Activated naive CD4-positive, alpha-beta T cell treated with anti-CD3 and anti-CD28 coated beads for 36 hours (primary cell): ENCODE measurements around the gene GLI2. TPM values are rescaled to one million over a fixed set of nuclear protein-coding genes. Genes with fewer than 3 reads are reported as not detected.

Experiments used
- CTCF ChIA-PET: fragments of 350-600 bp; sonication (Branson Sonifier 250); formaldehyde crosslinking; loops from one replicate; lab custom pipeline; 2021; ENCODE audit warnings: antibody characterized with exemption; lab: Charles Lee
- DNase-seq: peaks from one replicate; pipeline ENCODE4 v3.0.0-alpha.2; 2020
- H3K27ac Mint-ChIP-seq: one replicate; pipeline ENCODE4 v1.8.0; 2021; ENCODE audit warnings: mild to moderate bottlenecking, mixed read lengths
- H3K27me3 Mint-ChIP-seq: one replicate; pipeline ENCODE4 v1.8.0; 2021; ENCODE audit warnings: low read depth, mixed read lengths
- H3K36me3 Mint-ChIP-seq: one replicate; pipeline ENCODE4 v1.8.0; 2021; ENCODE audit warnings: low read depth, mixed read lengths
- H3K4me1 Mint-ChIP-seq: one replicate; pipeline ENCODE4 v1.8.0; 2021; ENCODE audit warnings: low read depth, mixed read lengths
- H3K4me3 Mint-ChIP-seq: one replicate; pipeline ENCODE4 v1.8.0; 2021; ENCODE audit warnings: mild to moderate bottlenecking, moderate library complexity, mixed read lengths
- H3K9me3 Mint-ChIP-seq: one replicate; pipeline ENCODE4 v1.8.0; 2021; ENCODE audit warnings: mixed read lengths
- intact Hi-C: fragments of 100-400 bp; cut with micrococcal nuclease; formaldehyde crosslinking; loops from one replicate; pipeline ENCODE4 v1.15.1; 2023
- total RNA-seq, 2 experiments: library from RNA; stranded (reverse); gene quantifications; one replicate each; pipeline ENCODE4 v1.2.3, GENCODE V29; 2021

The GLI2 gene
- total RNA-seq: not detected

DNA sequence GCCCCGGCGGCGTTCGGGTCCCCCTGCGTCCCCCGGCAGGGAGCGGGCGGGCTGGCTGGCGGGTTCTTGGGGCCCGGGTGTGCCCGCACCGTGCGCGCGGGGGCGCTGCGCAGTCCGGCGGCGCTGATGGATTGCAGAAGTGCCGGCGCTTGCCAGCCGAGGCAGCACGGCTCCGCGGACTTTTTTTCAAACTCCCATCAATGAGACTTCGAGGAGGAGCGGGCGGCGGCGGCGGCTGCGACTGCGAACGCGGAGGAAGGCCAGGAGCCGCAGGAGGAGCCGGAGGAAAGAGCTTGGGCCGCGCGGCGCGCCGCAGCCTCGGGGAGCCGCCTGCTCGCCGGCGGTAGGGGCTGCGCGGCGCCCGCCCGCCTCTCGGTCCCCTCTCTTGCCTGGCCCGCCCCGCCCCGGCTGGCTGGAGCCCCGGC, at the start of gene GLI2:
Gene GLI2 (plus strand): TSS at position 123 of the 425 bp plus-strand sequence. CDS start 61,453 bp downstream, outside the sequence.
- Mint-ChIP-seq H3K4me1 (peaks cover 9% of the 10 kb centered on the region), H3K27ac (no peak within 1 kb of the TSS), H3K4me3 (peak within 1 kb of the TSS; percentile 49), H3K36me3 (no peaks in the 10 kb centered on the region), H3K27me3 (peaks cover 58% of the 10 kb centered on the region), H3K9me3 (no peaks in the 10 kb centered on the region)
- intact Hi-C loops: loop anchor here (2.0 kb wide), 1 partner anchor 335 kb away; no protein-coding TSS in a partner anchor
- CTCF ChIA-PET: no interaction called here
- DNase-seq: peak; percentile 67

- no peaks in the 10 kb centered on the region for H3K4me1 Mint-ChIP-seq
- CTCF ChIA-PET: no interaction called here
- no peak overlapping the region for H3K4me3 Mint-ChIP-seq
- H3K9me3 Mint-ChIP-seq: no peaks in the 10 kb centered on the region
- intact Hi-C loops: no loop called here
- no peak overlapping the region for H3K27ac Mint-ChIP-seq
- DNase-seq: no peak
- H3K27me3 Mint-ChIP-seq: peaks cover 12% of the 10 kb centered on the region
- H3K36me3 Mint-ChIP-seq: no peaks in the 10 kb centered on the region
Measured at GRCh38 chr2:120685974-120686297, 49.7 kb upstream of the GLI2 start.

DNA sequence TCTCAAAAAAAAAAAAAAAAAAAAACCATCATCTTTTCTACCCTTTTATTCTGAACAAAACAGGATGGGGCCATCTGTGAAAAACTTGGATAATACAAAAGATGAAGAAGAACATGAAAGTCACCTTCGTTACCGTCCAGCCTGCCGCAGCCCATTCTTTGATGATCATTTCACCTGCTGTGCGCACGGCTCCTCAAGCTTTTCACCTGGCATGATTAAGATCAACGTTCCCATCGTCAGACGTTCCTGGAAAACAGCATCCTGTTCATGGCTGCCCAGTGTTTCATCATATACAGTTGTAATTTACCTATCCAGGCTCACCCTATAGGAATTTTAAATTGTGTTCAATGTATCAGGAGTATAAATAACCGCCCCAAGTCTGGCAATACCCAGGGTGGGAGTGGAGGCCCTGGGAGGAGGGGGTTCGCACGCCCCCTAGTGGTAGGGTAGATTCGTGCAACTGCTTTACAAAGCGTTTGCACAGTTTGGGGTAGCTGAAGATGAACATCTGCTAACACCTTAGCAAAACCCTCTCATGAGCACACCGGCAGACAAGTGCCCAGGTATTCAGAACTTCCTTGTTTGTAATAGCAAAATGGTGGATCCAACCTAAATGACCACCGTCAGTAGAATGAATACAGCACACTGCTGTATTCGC, 49.0 kb upstream of the GLI2 start:
- CTCF ChIA-PET: interaction anchor here (0.6 to 1.2 kb wide), 2 partner anchors 9 to 1218 kb away, joined by 3 read pairs; no protein-coding TSS in a partner anchor
- Mint-ChIP-seq H3K27me3 (peaks cover 12% of the 10 kb centered on the region), H3K4me1 (no peaks in the 10 kb centered on the region), H3K4me3 (no peak overlapping the region), H3K9me3 (no peaks in the 10 kb centered on the region), H3K27ac (no peak overlapping the region), H3K36me3 (no peaks in the 10 kb centered on the region)
- no peak for DNase-seq
- intact Hi-C loops: no loop called here

DNA sequence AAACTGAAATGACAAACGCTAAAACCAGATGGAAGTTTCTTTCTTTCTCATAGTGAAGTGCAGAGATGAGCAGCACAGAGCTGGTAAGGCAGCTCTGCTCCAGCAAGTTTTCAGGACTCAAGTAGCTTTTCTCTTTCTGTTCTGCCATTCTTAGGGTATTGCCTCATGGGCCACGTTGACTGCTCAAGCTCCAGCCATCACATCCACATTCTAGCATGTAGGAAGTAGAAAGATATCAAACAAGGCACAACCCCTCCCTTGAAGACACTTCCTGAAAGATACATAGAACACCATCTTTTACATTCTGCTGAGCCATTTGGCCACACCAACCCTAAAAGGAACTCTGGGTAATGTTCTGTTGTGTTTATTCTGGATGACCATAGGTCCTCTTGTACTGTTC, 48.5 kb upstream of the GLI2 start:
- intact Hi-C loops: no loop called here
- Mint-ChIP-seq H3K4me3 (no peak overlapping the region), H3K36me3 (no peaks in the 10 kb centered on the region), H3K4me1 (no peaks in the 10 kb centered on the region), H3K27me3 (peaks cover 12% of the 10 kb centered on the region), H3K27ac (no peak overlapping the region), H3K9me3 (no peaks in the 10 kb centered on the region)
- DNase-seq: no peak
- CTCF ChIA-PET: interaction anchor here (0.6 to 1.2 kb wide), 2 partner anchors 9 to 1217 kb away, joined by 3 read pairs; no protein-coding TSS in a partner anchor

GRCh38 chr2:120690521-120690920, 45.1 kb upstream of the GLI2 start:
- Mint-ChIP-seq H3K27ac (no peak overlapping the region), H3K4me1 (peaks cover 2% of the 10 kb centered on the region), H3K27me3 (peaks cover 29% of the 10 kb centered on the region), H3K36me3 (no peaks in the 10 kb centered on the region), H3K4me3 (no peak overlapping the region), H3K9me3 (no peaks in the 10 kb centered on the region)
- no peak for DNase-seq
- intact Hi-C loops: loop anchor here (10.0 kb wide), 1 partner anchor 254 kb away; no protein-coding TSS in a partner anchor
- CTCF ChIA-PET: interaction anchor here (0.6 to 1.7 kb wide), 3 partner anchors 10 to 1028 kb away, joined by 3 to 5 read pairs (median 3); no protein-coding TSS in a partner anchor

- H3K36me3 Mint-ChIP-seq: no peaks in the 10 kb centered on the region
- CTCF ChIA-PET: interaction anchor here (0.6 to 1.0 kb wide), 3 partner anchors 11 to 393 kb away, joined by 3 to 4 read pairs (median 3); no protein-coding TSS in a partner anchor
- H3K27me3 Mint-ChIP-seq: peaks cover 37% of the 10 kb centered on the region
- H3K4me1 Mint-ChIP-seq: peaks cover 6% of the 10 kb centered on the region
- H3K4me3 Mint-ChIP-seq: no peak overlapping the region
- H3K27ac Mint-ChIP-seq: no peak overlapping the region
- no peaks in the 10 kb centered on the region for H3K9me3 Mint-ChIP-seq
- intact Hi-C loops: loop anchor here (10.0 kb wide), 1 partner anchor 253 kb away; no protein-coding TSS in a partner anchor
- DNase-seq: no peak
Measured at GRCh38 chr2:120691410-120691809, 44.3 kb upstream of the GLI2 start.

DNA sequence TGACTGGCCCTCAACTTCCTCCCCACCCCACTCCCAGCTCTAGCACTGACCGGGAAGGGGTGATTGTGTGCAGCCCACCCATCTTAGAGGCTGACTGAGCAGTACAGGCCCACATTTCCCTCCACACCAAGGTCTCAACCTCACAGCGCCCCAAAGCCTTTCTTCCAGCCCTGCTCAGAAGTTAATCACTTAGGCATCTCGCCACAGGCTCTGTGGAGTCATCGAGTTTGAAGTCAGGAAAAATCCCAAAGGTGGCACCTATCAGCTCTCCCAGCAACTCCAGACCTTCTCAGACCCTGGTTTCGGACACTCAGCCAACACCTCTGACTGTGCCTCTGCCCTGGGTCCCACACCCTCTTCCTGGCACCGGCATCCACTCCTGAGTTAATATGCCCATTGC, 43.0 kb upstream of the GLI2 start:
- peaks cover 46% of the 10 kb centered on the region for H3K27me3 Mint-ChIP-seq
- no peaks in the 10 kb centered on the region for H3K36me3 Mint-ChIP-seq
- CTCF ChIA-PET: interaction anchor here (1.0 kb wide), 1 partner anchor 392 kb away, joined by 3 read pairs; no protein-coding TSS in a partner anchor
- DNase-seq: no peak
- H3K27ac Mint-ChIP-seq: no peak overlapping the region
- peaks cover 6% of the 10 kb centered on the region for H3K4me1 Mint-ChIP-seq
- H3K4me3 Mint-ChIP-seq: no peak overlapping the region
- no peaks in the 10 kb centered on the region for H3K9me3 Mint-ChIP-seq
- intact Hi-C loops: loop anchor here (10.0 kb wide), 1 partner anchor 252 kb away; no protein-coding TSS in a partner anchor

DNA sequence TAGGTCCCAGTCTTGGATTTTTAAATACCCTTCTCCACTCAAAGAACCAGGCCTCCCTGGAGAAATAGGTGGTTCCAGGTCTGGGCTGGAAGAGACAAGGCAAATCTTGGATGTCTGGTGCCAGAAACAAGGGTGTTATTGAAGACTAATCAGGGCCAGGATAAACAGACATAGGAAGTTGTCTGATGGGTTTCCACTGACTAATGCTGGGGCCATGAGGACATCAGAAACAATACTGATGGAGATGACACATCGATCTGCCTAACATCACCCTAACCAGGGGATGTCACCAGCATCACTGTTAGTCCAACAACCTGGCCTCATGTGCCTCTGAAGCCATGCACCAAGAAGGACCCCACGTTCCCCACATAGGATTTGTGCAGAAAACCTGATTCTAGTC, 42.5 kb upstream of the GLI2 start:
- intact Hi-C loops: loop anchor here (10.0 kb wide), 1 partner anchor 252 kb away; no protein-coding TSS in a partner anchor
- Mint-ChIP-seq H3K27ac (no peak overlapping the region), H3K9me3 (no peaks in the 10 kb centered on the region), H3K27me3 (peaks cover 46% of the 10 kb centered on the region), H3K4me1 (peaks cover 6% of the 10 kb centered on the region), H3K4me3 (no peak overlapping the region), H3K36me3 (no peaks in the 10 kb centered on the region)
- no peak for DNase-seq
- CTCF ChIA-PET: no interaction called here

DNA sequence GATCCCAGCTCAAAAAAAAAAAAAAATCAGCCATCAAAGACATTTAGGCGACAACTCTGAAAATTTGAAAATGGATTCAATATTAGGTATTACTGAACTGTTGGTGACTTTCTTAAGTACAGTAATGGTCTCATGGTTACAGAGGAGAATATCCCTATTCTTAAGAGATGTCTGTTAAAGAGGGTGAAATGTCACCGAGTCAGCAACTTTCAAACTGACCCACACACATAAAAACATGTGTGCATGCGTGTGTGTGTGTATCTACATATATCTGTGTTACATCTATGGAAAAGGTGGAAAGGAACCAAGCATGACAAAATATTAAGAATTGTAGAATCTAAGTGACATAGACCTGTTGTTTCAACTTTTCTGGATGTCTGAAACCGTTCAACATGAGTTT, 41.6 kb upstream of the GLI2 start:
- no peak for DNase-seq
- CTCF ChIA-PET: interaction anchor here (1.5 to 2.4 kb wide), 2 partner anchors 378 to 383 kb away, joined by 5 to 9 read pairs; no protein-coding TSS in a partner anchor
- intact Hi-C loops: loop anchor here (10.0 kb wide), 1 partner anchor 251 kb away; no protein-coding TSS in a partner anchor
- no peaks in the 10 kb centered on the region for H3K9me3 Mint-ChIP-seq
- H3K36me3 Mint-ChIP-seq: no peaks in the 10 kb centered on the region
- no peak overlapping the region for H3K4me3 Mint-ChIP-seq
- H3K27me3 Mint-ChIP-seq: peaks cover 45% of the 10 kb centered on the region
- no peak overlapping the region for H3K27ac Mint-ChIP-seq
- peaks cover 6% of the 10 kb centered on the region for H3K4me1 Mint-ChIP-seq

GRCh38 chr2:120697471-120697870, 38.2 kb upstream of the GLI2 start:
- CTCF ChIA-PET: interaction anchor here (1.0 to 2.7 kb wide), 2 partner anchors 380 to 382 kb away, joined by 3 to 14 read pairs; no protein-coding TSS in a partner anchor
- H3K27ac Mint-ChIP-seq: no peak overlapping the region

DNA sequence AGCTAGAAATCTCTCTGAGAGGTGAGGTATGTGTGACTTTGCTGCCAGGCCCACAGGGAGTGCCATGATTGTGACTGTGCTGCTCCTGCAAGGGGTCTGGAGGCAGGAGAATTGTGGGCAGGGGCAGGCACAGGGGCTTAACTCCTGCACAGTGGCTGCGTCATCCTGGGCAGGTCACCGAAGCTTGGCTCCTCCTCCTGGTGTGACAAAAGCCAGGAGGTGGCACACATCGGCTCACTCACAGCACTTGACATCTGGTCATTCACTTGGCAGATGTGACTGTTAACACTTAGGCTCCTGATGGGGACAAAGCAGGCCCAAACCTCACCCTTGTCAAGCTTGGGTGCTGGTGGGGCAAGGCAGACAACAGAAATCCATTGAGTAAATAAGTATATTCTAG, 36.4 kb upstream of the GLI2 start:
- intact Hi-C loops: loop anchor here (10.0 kb wide), 1 partner anchor 246 kb away; no protein-coding TSS in a partner anchor
- no peaks in the 10 kb centered on the region for H3K9me3 Mint-ChIP-seq
- H3K36me3 Mint-ChIP-seq: no peaks in the 10 kb centered on the region
- H3K27ac Mint-ChIP-seq: no peak overlapping the region
- H3K4me3 Mint-ChIP-seq: no peak overlapping the region
- peaks cover 27% of the 10 kb centered on the region for H3K27me3 Mint-ChIP-seq
- DNase-seq: no peak
- CTCF ChIA-PET: interaction anchor here (0.6 to 1.8 kb wide), 3 partner anchors 16 to 378 kb away, joined by 3 to 6 read pairs (median 3); no protein-coding TSS in a partner anchor
- peaks cover 6% of the 10 kb centered on the region for H3K4me1 Mint-ChIP-seq

More at GRCh38 chr2:120697471-120697870, 38.2 kb upstream of the GLI2 start:
- no peaks in the 10 kb centered on the region for H3K36me3 Mint-ChIP-seq
- no peaks in the 10 kb centered on the region for H3K9me3 Mint-ChIP-seq
- H3K4me1 Mint-ChIP-seq: peaks cover 6% of the 10 kb centered on the region
- intact Hi-C loops: loop anchor here (10.0 kb wide), 1 partner anchor 247 kb away; no protein-coding TSS in a partner anchor
- no peak for DNase-seq
- no peak overlapping the region for H3K4me3 Mint-ChIP-seq
- H3K27me3 Mint-ChIP-seq: peaks cover 40% of the 10 kb centered on the region

DNA sequence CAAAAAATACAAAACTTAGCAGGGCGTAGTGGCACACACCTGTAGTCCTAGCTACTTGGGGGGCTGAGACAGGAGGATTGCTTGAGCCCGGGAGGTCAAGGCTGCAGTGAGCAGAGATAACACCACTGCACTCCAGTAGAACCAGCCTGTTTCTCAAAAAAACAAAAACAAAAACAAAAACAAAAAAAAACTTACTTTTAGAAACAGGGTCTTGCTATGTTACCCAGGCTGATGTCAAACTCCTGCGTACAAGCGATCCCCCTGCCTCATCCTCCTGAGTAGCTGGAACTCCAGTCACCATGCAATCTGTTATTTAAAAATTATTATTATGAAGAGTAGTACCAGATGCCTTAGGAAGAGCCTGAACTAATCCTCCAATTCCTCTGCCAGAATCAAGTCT, 35.0 kb upstream of the GLI2 start:
- intact Hi-C loops: no loop called here
- H3K27me3 Mint-ChIP-seq: peaks cover 18% of the 10 kb centered on the region
- no peak for DNase-seq
- CTCF ChIA-PET: no interaction called here
- H3K4me3 Mint-ChIP-seq: no peak overlapping the region
- no peaks in the 10 kb centered on the region for H3K9me3 Mint-ChIP-seq
- peaks cover 2% of the 10 kb centered on the region for H3K4me1 Mint-ChIP-seq
- no peak overlapping the region for H3K27ac Mint-ChIP-seq
- H3K36me3 Mint-ChIP-seq: no peaks in the 10 kb centered on the region
